Iris pigment epithelial cell (primary cell): ENCODE measurements around the gene PHF2.

Experiments
- DNase-seq: peaks from one replicate; pipeline ENCODE4 v3.0.0-alpha.2; 2011; ENCODE audit warnings: low read depth

The PHF2 gene

GRCh38 chr9:93568169-93568568 lies 8.2 kb upstream of the PHF2 start:
- no peak for DNase-seq

GRCh38 chr9:93569621-93570174 lies 6.7 kb upstream of the PHF2 start:
- DNase-seq = no peak

- no peak for DNase-seq
These were observed 4.2 kb upstream of the PHF2 start for GRCh38 chr9:93572221-93572620.

GRCh38 chr9:93572636-93573515 lies 3.5 kb upstream of the PHF2 start:
- DNase-seq = no peak

- no peak for DNase-seq
These were observed 2.9 kb upstream of the PHF2 start for GRCh38 chr9:93573516-93573828.

GRCh38 chr9:93574091-93574899 lies 2.1 kb upstream of the PHF2 start:
- DNase-seq = no peak

- no peak for DNase-seq
These were observed 1.2 kb upstream of the PHF2 start for GRCh38 chr9:93574900-93575795.

- DNase-seq = no peak
These were observed 557 bp upstream of the PHF2 start for GRCh38 chr9:93575796-93576257.

- DNase-seq = no peak
These were observed 942 bp downstream of the PHF2 start for GRCh38 chr9:93577078-93577974.

- DNase-seq = no peak
These were observed 1.7 kb downstream of the PHF2 start for GRCh38 chr9:93577975-93578682.

GRCh38 chr9:93578844-93579243 lies 2.5 kb downstream of the PHF2 start:
- DNase-seq = no peak

- no peak for DNase-seq
These were observed 3.5 kb downstream of the PHF2 start for GRCh38 chr9:93579711-93580516.

GRCh38 chr9:93580654-93581380 lies 4.4 kb downstream of the PHF2 start:
- no peak for DNase-seq

- DNase-seq = no peak
These were observed 5.7 kb downstream of the PHF2 start for GRCh38 chr9:93582115-93582514.

GRCh38 chr9:93582550-93582949 lies 6.2 kb downstream of the PHF2 start:
- no peak for DNase-seq

GRCh38 chr9:93585259-93585658 lies 8.9 kb downstream of the PHF2 start:
- DNase-seq = no peak

GRCh38 chr9:93585695-93586094 lies 9.3 kb downstream of the PHF2 start:
- no peak for DNase-seq

- no peak for DNase-seq
These were observed 10.1 kb downstream of the PHF2 start for GRCh38 chr9:93586290-93587057.
